HCT116 (cell line): ENCODE measurements around the gene UBE3D. TPM values are rescaled to one million over a fixed set of nuclear protein-coding genes. Genes with fewer than 3 reads are reported as not detected.

Experiments
- ATAC-seq: fragments of 200-7000 bp; cut with Tn5 transposase; 2 replicates; pipeline ENCODE4 v1.9.1; 2020; ENCODE audit warnings: mild to moderate bottlenecking, moderate library complexity
- BruUV-seq: library from RNA; stranded (reverse); fragments of 400-500 nt; replicated peaks from 2 replicates; lab custom pipeline; 2021; lab: Mats Ljungman, UMichigan
- CTCF ChIA-PET: fragments of 300-600 bp; sonication (Branson Sonifier 250); formaldehyde crosslinking; loops from one replicate; lab custom pipeline; 2021; ENCODE audit warnings: antibody characterized with exemption; lab: Charles Lee
- POLR2A ChIA-PET: fragments of 300-600, 350-600 bp; sonication (Branson Sonifier 250); formaldehyde crosslinking; loops from one replicate; lab custom pipeline; 2021; ENCODE audit warnings: antibody characterized with exemption; lab: Charles Lee
- RAD21 ChIA-PET, 2 experiments: fragments of 300-600 bp; sonication (Branson Sonifier 250); formaldehyde crosslinking; loops; one replicate each; lab custom pipeline; 2023; ENCODE audit warnings: low total read pairs in 2 of 2; ENCODE audit not compliant: uncharacterized antibody in 2 of 2, unreplicated experiment in 2 of 2, low non-redundant PET in 1 of 2; lab: Charles Lee
- DNase-seq: peaks from one replicate; pipeline ENCODE4 v3.0.0-alpha.2; 2010; ENCODE audit warnings: low read depth, low spot score
- H2AFZ ChIP-seq: fragments of 200-600 bp; shearing (Covaris generic), sonication (generic); 2 replicates; pipeline ENCODE4 v1.6.1; 2017; ENCODE audit warnings: low read depth, mixed run types, mixed read lengths, antibody characterized with exemption, low read length; ENCODE audit not compliant: poor library complexity, severe bottlenecking
- H3K27ac ChIP-seq: 2 replicates; pipeline ENCODE4 v1.5.1; 2012; ENCODE audit warnings: low read depth, low read length
- H3K27me3 ChIP-seq: fragments of 200-600 bp; sonication (generic); 2 replicates; pipeline ENCODE4 v1.6.1; 2016; ENCODE audit warnings: mixed run types, low read length, mixed read lengths; ENCODE audit not compliant: insufficient read depth
- H3K36me3 ChIP-seq, 2 experiments: fragments of 200-500 bp in 1 of 2; fragments of 200-600 bp in 1 of 2; sonication (Bioruptor generic) in 1 of 2; sonication (generic) in 1 of 2; 2 replicates each; pipeline versions ENCODE4 v1.5.1 to v1.6.1; 2014 to 2016; ENCODE audit warnings: low read length in 2 of 2, inconsistent platforms in 1 of 2, mixed read lengths in 1 of 2, mixed run types in 1 of 2; ENCODE audit not compliant: insufficient read depth in 2 of 2, control insufficient read depth in 1 of 2
- H3K4me1 ChIP-seq, 2 experiments: fragments of 200-600 bp in 1 of 2; sonication (generic) in 1 of 2; 2 replicates each; pipeline versions ENCODE4 v1.5.1 to v1.6.1; 2012 to 2017; ENCODE audit warnings: low read length in 2 of 2, inconsistent platforms in 1 of 2, mild to moderate bottlenecking in 1 of 2, mixed read lengths in 1 of 2, mixed run types in 1 of 2, moderate library complexity in 1 of 2; ENCODE audit not compliant: insufficient read depth in 2 of 2, control insufficient read depth in 1 of 2
- H3K4me2 ChIP-seq: fragments of 200-600 bp; sonication (generic); 2 replicates; pipeline ENCODE4 v1.6.1; 2017; ENCODE audit warnings: mixed run types, low read length, mixed read lengths
- H3K4me3 ChIP-seq, 2 experiments: fragments of 200-600 bp in 1 of 2; sonication (generic) in 1 of 2; replicated peaks in 1 of 2; 2 replicates each; pipeline ENCODE4 v1.5.1; 2011 to 2016; ENCODE audit warnings: low read length in 2 of 2, control low read depth in 1 of 2, low read depth in 1 of 2, mild to moderate bottlenecking in 1 of 2, mixed read lengths in 1 of 2, mixed run types in 1 of 2
- H3K79me2 ChIP-seq: fragments of 200-600 bp; sonication (generic); 2 replicates; pipeline ENCODE4 v1.6.1; 2017; ENCODE audit warnings: mild to moderate bottlenecking, mixed run types, low read length, moderate library complexity, mixed read lengths; ENCODE audit not compliant: insufficient read depth
- H3K9ac ChIP-seq: fragments of 200-600 bp; sonication (generic); 2 replicates; pipeline ENCODE4 v1.6.1; 2016; ENCODE audit warnings: low read length, mixed read lengths
- H3K9me2 ChIP-seq: fragments of 200-600 bp; sonication (generic), shearing (Covaris generic); 2 replicates; pipeline ENCODE4 v1.6.1; 2017; ENCODE audit warnings: mixed run types, mild to moderate bottlenecking, moderate library complexity; ENCODE audit not compliant: insufficient read depth
- H3K9me3 ChIP-seq, 2 experiments: fragments of 200-500 bp in 1 of 2; fragments of 200-600 bp in 1 of 2; sonication (Bioruptor generic) in 1 of 2; sonication (generic) in 1 of 2; 2 replicates each; pipeline ENCODE4 v1.6.1; 2014 to 2017; ENCODE audit warnings: low read length in 2 of 2, mixed read lengths in 2 of 2, inconsistent platforms in 1 of 2, low read depth in 1 of 2, mild to moderate bottlenecking in 1 of 2, mixed run types in 1 of 2, moderate library complexity in 1 of 2; ENCODE audit not compliant: control insufficient read depth in 1 of 2, insufficient read depth in 1 of 2
- H4K20me1 ChIP-seq: fragments of 200-600 bp; sonication (generic), shearing (Covaris generic); 2 replicates; pipeline ENCODE4 v1.6.1; 2017; ENCODE audit warnings: mixed run types, mild to moderate bottlenecking, moderate library complexity; ENCODE audit not compliant: insufficient read depth
- ATF3 ChIP-seq: IDR thresholded peaks from 2 replicates; pipeline ENCODE4 v1.6.1; 2012
- CEBPB ChIP-seq: IDR thresholded peaks from 2 replicates; pipeline ENCODE4 v1.6.1; 2012; ENCODE audit warnings: low read depth
- EGR1 ChIP-seq: IDR thresholded peaks from 2 replicates; pipeline ENCODE4 v1.6.1; 2012; ENCODE audit warnings: low read depth
- ELF1 ChIP-seq: IDR thresholded peaks from 2 replicates; pipeline ENCODE4 v1.6.1; 2012; ENCODE audit warnings: low read depth, borderline replicate concordance
- EZH2 ChIP-seq: fragments of 200-600 bp; sonication (generic); IDR thresholded peaks from 2 replicates; pipeline ENCODE4 v1.6.1; 2017; ENCODE audit warnings: antibody characterized with exemption, mixed run types
- EZH2phosphoT487 ChIP-seq: fragments of 200-600 bp; IDR thresholded peaks from 2 replicates; pipeline ENCODE4 v1.6.1; 2018; ENCODE audit warnings: antibody characterized with exemption, borderline replicate concordance
- JUND ChIP-seq: IDR thresholded peaks from 2 replicates; pipeline ENCODE4 v1.6.1; 2012
- MAX ChIP-seq: IDR thresholded peaks from 2 replicates; pipeline ENCODE4 v1.6.1; 2012
- POLR2A ChIP-seq: IDR thresholded peaks from 2 replicates; pipeline ENCODE4 v1.7.0; 2011; ENCODE audit warnings: borderline replicate concordance; ENCODE audit not compliant: insufficient read depth, insufficient read length; ENCODE audit errors: extremely low read depth
- RAD21 ChIP-seq: IDR thresholded peaks from 2 replicates; pipeline ENCODE4 v1.6.1; 2012; ENCODE audit warnings: low read depth, mild to moderate bottlenecking
- REST ChIP-seq: IDR thresholded peaks from 2 replicates; pipeline ENCODE4 v1.6.1; 2012; ENCODE audit warnings: low read depth
- SIN3A ChIP-seq: IDR thresholded peaks from 2 replicates; pipeline ENCODE4 v1.6.1; 2012; ENCODE audit warnings: low read depth
- SP1 ChIP-seq: IDR thresholded peaks from 2 replicates; pipeline ENCODE4 v1.6.1; 2012; ENCODE audit warnings: low read depth
- SRF ChIP-seq: IDR thresholded peaks from 2 replicates; pipeline ENCODE4 v1.6.1; 2012; ENCODE audit warnings: low read depth
- TCF7L2 ChIP-seq: IDR thresholded peaks from 2 replicates; pipeline ENCODE4 v1.7.0; 2011; ENCODE audit warnings: borderline replicate concordance, inconsistent platforms; ENCODE audit not compliant: insufficient read depth, insufficient read length; ENCODE audit errors: extremely low read depth
- ZBTB33 ChIP-seq: IDR thresholded peaks from 2 replicates; pipeline ENCODE4 v1.6.1; 2011; ENCODE audit warnings: mild to moderate bottlenecking, low read length, moderate library complexity; ENCODE audit not compliant: insufficient replicate concordance; ENCODE audit errors: extremely low read depth
- ZFX ChIP-seq: fragments of 450-650 bp; IDR thresholded peaks from 2 replicates; pipeline ENCODE4 v1.6.1; 2017
- ZNF274 ChIP-seq: fragments of 200-500 bp; sonication (Bioruptor generic); IDR thresholded peaks from 2 replicates; pipeline ENCODE4 v1.6.1; 2014; ENCODE audit warnings: mild to moderate bottlenecking, low read depth, low read length, inconsistent platforms
- intact Hi-C: fragments of 100-400 bp; cut with micrococcal nuclease; formaldehyde crosslinking; loops from 2 replicates; pipeline ENCODE4 v1.10.0; 2022
- total RNA-seq: library from RNA; stranded (reverse); gene quantifications from one replicate; pipeline ENCODE4 v1.2.1, GENCODE V29; 2021; ENCODE audit not compliant: unreplicated experiment

UBE3D gene
- total RNA-seq, 1 experiment from 2014 or later: 9.0 TPM

GRCh38 chr6:82882363-82883023, 183.1 kb downstream of the UBE3D start:
- intact Hi-C loops: no loop called here
- no peaks in the 10 kb centered on the region for H3K9me3 ChIP-seq
- H3K36me3 ChIP-seq: no peaks in the 10 kb centered on the region
- POLR2A ChIA-PET: interaction anchor here (0.7 kb wide), 1 partner anchor 611 kb away, joined by 3 read pairs; no protein-coding TSS in a partner anchor
- no peaks in the 10 kb centered on the region for H4K20me1 ChIP-seq
- no peak overlapping the region for H3K4me3 ChIP-seq
- ATAC-seq (no peak), DNase-seq (no peak)
- no peak overlapping the region for H2AFZ ChIP-seq
- peaks cover 13 to 16% of the 10 kb centered on the region in 2 experiments for H3K4me1 ChIP-seq
- no TSS peak for BruUV-seq
- TF ChIP-seq ZBTB33: no peak
- TF ChIP-seq JUND: no peak
- TF ChIP-seq REST: no peak
- TF ChIP-seq ATF3: no peak
- no peak for TF ChIP-seq MAX
- TF ChIP-seq TCF7L2: no peak
- TF ChIP-seq POLR2A: no peak
- TF ChIP-seq EZH2phosphoT487: no peak
- no peak for TF ChIP-seq RAD21
- TF ChIP-seq ELF1: no peak
- TF ChIP-seq SIN3A: no peak
- no peak for TF ChIP-seq SP1
- TF ChIP-seq EZH2: no peak
- no peak for TF ChIP-seq CEBPB
- no peak for TF ChIP-seq ZNF274
- no peak for TF ChIP-seq ZFX
- no peak for TF ChIP-seq EGR1
- no peak for TF ChIP-seq SRF
- H3K9ac ChIP-seq: no peak overlapping the region
- H3K9me2 ChIP-seq: no peaks in the 10 kb centered on the region
- H3K27ac ChIP-seq: no peak overlapping the region
- H3K27me3 ChIP-seq: no peaks in the 10 kb centered on the region; the same call in 1 of the 2 replicates
- H3K4me2 ChIP-seq: no peak overlapping the region
- CTCF ChIA-PET: no interaction called here
- no peaks in the 10 kb centered on the region for H3K79me2 ChIP-seq
- RAD21 ChIA-PET: no interaction called here
